Ishikawa (cell line): ENCODE results near the gene PLXNB1.

ENCODE experiments used
- CREB1 ChIP-seq: IDR thresholded peaks from 2 replicates; pipeline ENCODE4 v1.6.1; 2012; ENCODE audit warnings: low read depth
- EGR1 ChIP-seq: IDR thresholded peaks from 2 replicates; pipeline ENCODE4 v1.6.1; 2012
- EP300 ChIP-seq: IDR thresholded peaks from 2 replicates; pipeline ENCODE4 v1.6.1; 2012; ENCODE audit warnings: borderline replicate concordance
- FOXM1 ChIP-seq: IDR thresholded peaks from 2 replicates; pipeline ENCODE4 v1.6.1; 2012; ENCODE audit warnings: low read depth, borderline replicate concordance
- MAX ChIP-seq: IDR thresholded peaks from 2 replicates; pipeline ENCODE4 v1.6.1; 2012
- NFIC ChIP-seq: IDR thresholded peaks from 2 replicates; pipeline ENCODE4 v1.6.1; 2012
- RAD21 ChIP-seq: IDR thresholded peaks from 2 replicates; pipeline ENCODE4 v1.6.1; 2012; ENCODE audit warnings: low read depth
- REST ChIP-seq: IDR thresholded peaks from 2 replicates; pipeline ENCODE4 v1.6.1; 2012; ENCODE audit warnings: low read depth, mild to moderate bottlenecking
- TAF1 ChIP-seq: IDR thresholded peaks from 2 replicates; pipeline ENCODE4 v1.6.1; 2012; ENCODE audit warnings: low read depth, mild to moderate bottlenecking
- TCF12 ChIP-seq: IDR thresholded peaks from 2 replicates; pipeline ENCODE4 v1.6.1; 2012; ENCODE audit warnings: low read depth
- TEAD4 ChIP-seq: IDR thresholded peaks from 2 replicates; pipeline ENCODE4 v1.6.1; 2012
- USF1 ChIP-seq: IDR thresholded peaks from 2 replicates; pipeline ENCODE4 v1.6.1; 2012
- YY1 ChIP-seq: IDR thresholded peaks from 2 replicates; pipeline ENCODE4 v1.6.1; 2012; ENCODE audit warnings: low read depth
- ZBTB7A ChIP-seq: IDR thresholded peaks from 2 replicates; pipeline ENCODE4 v1.6.1; 2012; ENCODE audit warnings: low read depth

- TF ChIP-seq TAF1 (no peak), YY1 (no peak), RAD21 (no peak), REST (no peak), USF1 (no peak), TCF12 (no peak), NFIC (no peak), EGR1 (no peak), EP300 (no peak), MAX (no peak), FOXM1 (no peak), CREB1 (no peak), ZBTB7A (no peak), TEAD4 (no peak)
Measured at GRCh38 chr3:48469046-48469915, 39.4 kb upstream of the PLXNB1 start.
